GM12874 (cell line): ENCODE measurements around the gene AKR1D1.

Source experiments
- CTCF ChIP-seq: IDR thresholded peaks from 2 replicates; pipeline ENCODE4 v1.5.1; 2011; ENCODE audit warnings: low read depth, mild to moderate bottlenecking, control low read depth, low read length, moderate library complexity; ENCODE audit not compliant: insufficient read depth

The AKR1D1 gene

GRCh38 chr7:138157702-138158101, 81.4 kb downstream of the AKR1D1 start:
- TF ChIP-seq CTCF = no peak

- TF ChIP-seq CTCF = no peak
These were observed 82.7 kb downstream of the AKR1D1 start for GRCh38 chr7:138158739-138159528.

- peak; percentile 72 for TF ChIP-seq CTCF
These were observed 85.4 kb downstream of the AKR1D1 start for GRCh38 chr7:138161600-138162081.

GRCh38 chr7:138162236-138162635, 86.0 kb downstream of the AKR1D1 start:
- no peak for TF ChIP-seq CTCF

GRCh38 chr7:138163800-138164199, 87.5 kb downstream of the AKR1D1 start:
- TF ChIP-seq CTCF = no peak

- no peak for TF ChIP-seq CTCF
These were observed 88.5 kb downstream of the AKR1D1 start for GRCh38 chr7:138164804-138165203.

- no peak for TF ChIP-seq CTCF
These were observed 90.4 kb downstream of the AKR1D1 start for GRCh38 chr7:138166681-138167080.
